Small intestine (tissue), 7 donors: ENCODE data around the gene SLC27A1. TPM values are rescaled to one million over a fixed set of nuclear protein-coding genes. Genes with fewer than 3 reads are reported as not detected.

Source experiments
- DNase-seq, 2 donors: peaks; one replicate each; pipeline versions ENCODE4 v3.0.0 to v3.0.0-alpha.2; 2013
- FAIRE-seq: peaks from 2 replicates; lab custom pipeline; 2012; peaks lifted over from hg19 to GRCh38; lab: Jason Lieb, UNC
- H3K27ac ChIP-seq, 3 donors: one replicate each; pipeline ENCODE4 v1.5.1; 2013; ENCODE audit warnings: low read length in 2 of 3, mild to moderate bottlenecking in 2 of 3, control low read depth in 1 of 3, inconsistent platforms in 1 of 3, low read depth in 1 of 3, moderate library complexity in 1 of 3
- H3K27me3 ChIP-seq, 3 donors: one replicate each; pipeline ENCODE4 v1.6.1; 2013; ENCODE audit warnings: low read length in 3 of 3, inconsistent platforms in 1 of 3; ENCODE audit not compliant: control insufficient read depth in 3 of 3, insufficient read depth in 3 of 3
- H3K36me3 ChIP-seq, 3 donors: one replicate each; pipeline ENCODE4 v1.6.1; 2013; ENCODE audit warnings: low read length in 3 of 3, inconsistent platforms in 1 of 3, low read depth in 1 of 3, mild to moderate bottlenecking in 1 of 3, moderate library complexity in 1 of 3; ENCODE audit not compliant: control insufficient read depth in 3 of 3, insufficient read depth in 2 of 3
- H3K4me1 ChIP-seq, 3 donors: one replicate each; pipeline ENCODE4 v1.6.1; 2013; ENCODE audit warnings: low read length in 2 of 3, inconsistent platforms in 1 of 3, low read depth in 1 of 3, mild to moderate bottlenecking in 1 of 3, moderate library complexity in 1 of 3; ENCODE audit not compliant: control insufficient read depth in 3 of 3, insufficient read depth in 2 of 3
- H3K4me3 ChIP-seq, 3 donors: one replicate each; pipeline ENCODE4 v1.5.1; 2013; ENCODE audit warnings: low read length in 3 of 3, control low read depth in 1 of 3, inconsistent platforms in 1 of 3, low read depth in 1 of 3, mild to moderate bottlenecking in 1 of 3, moderate library complexity in 1 of 3
- H3K9me3 ChIP-seq, 2 donors: one replicate each; pipeline ENCODE4 v1.6.1; 2013; ENCODE audit warnings: low read depth in 1 of 2, low read length in 1 of 2; ENCODE audit not compliant: control insufficient read depth in 2 of 2, insufficient read depth in 1 of 2
- WGBS, 3 donors: extraction: QIAGEN DNeasy Blood & Tissue Kit; methylation state at CpG; one replicate each; pipeline ENCODE4 v1.1.7; 2013; 5-methylcytosine and 5-hydroxymethylcytosine counted together
- polyA plus RNA-seq, 4 donors: library from polyadenylated mRNA; stranded (reverse) in 3 of 4; unstranded in 1 of 4; fragments of 200-250 nt in 3 of 4; fragments of 120-200 nt in 1 of 4; gene quantifications; one replicate each; pipeline versions ENCODE4 v1.2.1 to v1.2.3, GENCODE V29; 2013
- donor health status: healthy with polysubstance abuse.
- donor health status: control.
- donor health status: control.
- donor health status: Bipolar disorder and iron deficiency.
- donor health status: healthy.

SLC27A1 gene
- polyA plus RNA-seq, 4 donors, result 0.22 to 5.5 (median 3.1) TPM

DNA sequence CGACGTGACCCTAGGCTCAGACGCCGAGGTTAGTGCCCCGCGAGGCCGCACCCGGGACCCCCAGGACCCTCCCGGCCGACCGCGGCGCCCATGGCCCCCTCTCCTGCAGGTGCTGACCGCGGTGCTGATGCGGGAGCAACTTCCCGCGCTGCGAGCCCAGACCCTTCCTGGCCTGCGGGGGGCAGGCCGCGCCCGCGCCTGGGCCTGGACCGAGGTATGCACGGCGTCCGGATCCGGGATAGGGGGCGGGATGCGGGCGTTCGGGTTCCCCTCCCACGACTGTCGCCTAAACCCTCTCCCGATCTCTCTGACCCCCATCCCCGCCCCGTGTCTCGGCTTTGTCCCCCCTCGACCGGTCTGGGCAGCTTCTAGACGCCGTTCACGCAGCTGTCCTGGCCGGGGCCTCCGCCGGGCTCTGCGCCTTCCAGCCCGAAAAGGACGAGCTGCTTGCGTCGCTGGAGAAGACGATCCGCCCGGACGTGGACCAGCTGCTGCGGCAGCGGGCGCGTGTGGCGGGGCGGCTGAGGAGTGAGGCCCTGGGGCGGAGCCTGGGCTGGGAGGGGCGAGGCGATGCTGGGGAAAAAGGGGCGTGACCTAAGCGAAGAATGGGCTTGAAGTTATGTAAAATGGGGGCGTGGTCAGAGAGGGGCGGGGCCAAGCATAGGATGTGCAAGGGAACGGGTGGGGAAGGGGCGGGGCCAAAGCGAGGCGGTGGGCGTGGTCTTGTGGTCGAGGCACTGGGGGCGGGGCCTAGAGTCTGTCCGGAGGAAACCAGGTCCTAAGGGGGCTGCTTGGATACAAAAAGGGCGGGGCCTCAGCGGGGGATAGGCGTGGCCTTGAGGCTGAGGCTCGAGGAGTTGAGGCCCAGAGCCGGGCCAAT, 69.2 kb downstream of the SLC27A1 start:
- Histone ChIP-seq H3K36me3 (no peaks in the 10 kb centered on the region), H3K9me3 (peaks cover 0 to 9% of the 10 kb centered on the region in 2 donors), H3K27me3 (peaks cover 0 to 21% (median 3%) of the 10 kb centered on the region in 3 donors), H3K4me1 (peaks cover 2 to 8% (median 3%) of the 10 kb centered on the region in 3 donors), H3K27ac (peak overlapping the region in 1 of 3 donors; percentile 62), H3K4me3 (peak overlapping the region; percentile 16 to 35 (median 35))
- FAIRE-seq, result no peak
- peak; percentile 73 to 84 for DNase-seq
- 1 to 5% (median 1%) methylated on average over 61 to 82 of the region's 82 CpGs for WGBS, 3 donors

GRCh38 chr19:17540174-17540573, 69.8 kb downstream of the SLC27A1 start:
- Histone ChIP-seq H3K27ac (no peak overlapping the region), H3K4me3 (no peak overlapping the region), H3K36me3 (no peaks in the 10 kb centered on the region), H3K4me1 (peaks cover 2 to 8% (median 3%) of the 10 kb centered on the region in 3 donors), H3K27me3 (peaks cover 0 to 21% (median 3%) of the 10 kb centered on the region in 3 donors), H3K9me3 (peaks cover 0 to 9% of the 10 kb centered on the region in 2 donors)
- DNase-seq, result no peak
- no peak for FAIRE-seq
- WGBS, 3 donors, result 74 to 85% (median 81%) methylated on average over 29 to 30 of the region's 30 CpGs

- H3K27me3 ChIP-seq, result peaks cover 0 to 21% (median 3%) of the 10 kb centered on the region in 3 donors
- H3K36me3 ChIP-seq, result no peaks in the 10 kb centered on the region
- no peak overlapping the region for H3K4me3 ChIP-seq
- 82 to 89% (median 89%) methylated on average over 4 of the region's 4 CpGs for WGBS, 3 donors
- peaks cover 2 to 8% (median 3%) of the 10 kb centered on the region in 3 donors for H3K4me1 ChIP-seq
- H3K9me3 ChIP-seq, result peaks cover 0 to 9% of the 10 kb centered on the region in 2 donors
- no peak for FAIRE-seq
- no peak overlapping the region for H3K27ac ChIP-seq
- DNase-seq, result no peak
Observed at GRCh38 chr19:17541184-17541759, 70.9 kb downstream of the SLC27A1 start.

GRCh38 chr19:17542042-17542441, 71.7 kb downstream of the SLC27A1 start:
- Histone ChIP-seq H3K36me3 (no peaks in the 10 kb centered on the region), H3K27me3 (peaks cover 0 to 20% (median 1%) of the 10 kb centered on the region in 3 donors), H3K4me3 (no peak overlapping the region), H3K9me3 (peaks cover 0 to 9% of the 10 kb centered on the region in 2 donors), H3K27ac (no peak overlapping the region), H3K4me1 (peaks cover 2 to 8% (median 3%) of the 10 kb centered on the region in 3 donors)
- DNase-seq, result no peak
- WGBS, 3 donors, result 71 to 79% (median 73%) methylated on average over 15 of the region's 15 CpGs
- FAIRE-seq, result no peak

DNA sequence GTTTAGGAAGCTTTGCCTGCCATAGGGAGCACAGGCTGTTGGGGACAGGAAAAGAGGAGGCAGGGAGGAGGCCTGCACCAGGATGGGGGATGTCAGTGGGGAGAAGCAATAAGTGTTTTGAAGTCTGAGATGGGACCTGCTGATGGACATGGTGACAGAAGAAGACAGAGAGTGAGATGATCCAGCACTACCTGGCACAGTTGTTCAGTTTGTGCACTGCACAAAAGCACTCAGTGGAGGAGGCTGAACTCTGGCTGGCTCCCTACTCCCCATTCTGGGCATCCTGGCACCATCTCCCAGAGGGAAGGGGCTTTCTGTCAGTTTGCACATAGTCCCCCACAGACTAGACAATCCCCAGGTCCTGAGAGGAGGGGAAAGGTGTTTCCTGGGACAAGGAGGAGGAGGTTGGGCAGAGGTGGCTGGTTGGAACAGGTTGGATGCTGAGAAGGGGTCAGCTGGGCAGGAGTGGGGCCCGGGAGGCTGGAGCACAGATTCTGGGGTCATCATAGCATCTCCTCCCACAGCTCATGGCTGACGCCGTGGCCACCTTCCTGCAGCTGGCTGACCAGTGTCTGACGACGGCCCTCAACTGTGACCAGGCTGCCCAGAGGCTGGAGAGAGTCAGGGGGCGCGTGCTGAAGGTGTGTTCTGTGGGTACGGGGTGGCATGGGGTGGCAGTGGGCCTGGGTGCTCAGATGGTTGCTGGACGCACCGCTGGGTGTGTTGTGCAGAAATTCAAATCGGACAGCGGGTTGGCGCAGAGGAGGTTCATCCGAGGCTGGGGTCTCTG, 72.7 kb downstream of the SLC27A1 start:
- Histone ChIP-seq H3K27me3 (peaks cover 0 to 11% (median 0%) of the 10 kb centered on the region in 3 donors), H3K36me3 (no peaks in the 10 kb centered on the region), H3K4me1 (peaks cover 2 to 8% (median 3%) of the 10 kb centered on the region in 3 donors), H3K27ac (no peak overlapping the region), H3K4me3 (no peak overlapping the region), H3K9me3 (peaks cover 0 to 9% of the 10 kb centered on the region in 2 donors)
- FAIRE-seq, result no peak
- DNase-seq, result no peak
- WGBS, 3 donors, result 77 to 84% (median 84%) methylated on average over 14 of the region's 14 CpGs

DNA sequence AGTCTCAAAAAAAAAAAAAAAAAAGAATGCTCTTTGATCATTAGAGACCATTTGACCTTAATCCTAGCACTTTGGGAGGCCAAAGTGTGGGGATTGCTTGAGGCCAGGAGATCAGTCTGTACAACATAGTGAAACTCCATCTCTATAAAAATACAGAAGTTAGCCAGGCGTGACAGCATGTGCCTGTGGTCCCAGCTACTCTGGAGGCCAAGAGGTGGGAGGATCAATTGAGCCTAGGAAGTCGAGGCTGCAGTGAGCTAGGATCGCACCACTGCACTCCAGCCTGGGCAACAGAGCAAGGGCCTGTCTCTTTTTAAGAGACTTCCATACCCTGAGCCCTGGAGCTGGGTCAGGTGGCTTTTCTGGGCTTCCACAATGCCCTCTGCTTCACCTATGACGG, 73.7 kb downstream of the SLC27A1 start:
- no peak overlapping the region for H3K27ac ChIP-seq
- WGBS, 3 donors, result 64 to 84% (median 79%) methylated on average over 4 of the region's 4 CpGs
- FAIRE-seq, result no peak

DNA sequence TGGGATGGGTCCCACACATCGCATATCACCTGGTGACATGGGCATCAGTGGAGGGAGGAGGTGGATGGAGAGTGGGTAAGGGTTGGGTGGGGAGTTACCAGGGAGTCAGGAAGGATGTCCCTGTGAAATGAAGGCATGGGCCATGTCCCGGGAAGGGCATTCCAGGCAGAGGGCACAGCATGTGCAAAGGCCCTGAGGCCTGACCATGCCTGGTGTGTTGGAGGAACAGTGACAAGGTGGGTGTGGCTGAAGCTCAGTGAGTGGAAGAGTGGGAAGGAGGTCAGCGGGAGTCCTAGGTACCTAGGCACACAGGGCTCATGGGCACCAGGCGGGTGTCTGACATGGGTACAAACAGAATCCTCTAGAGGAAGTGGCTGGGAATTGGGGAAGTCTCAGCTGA, 74.1 kb downstream of the SLC27A1 start:
- FAIRE-seq (no peak), DNase-seq (no peak)
- Histone ChIP-seq H3K36me3 (no peaks in the 10 kb centered on the region), H3K27ac (no peak overlapping the region), H3K9me3 (peaks cover 0 to 9% of the 10 kb centered on the region in 2 donors), H3K4me1 (peaks cover 0 to under 1% (median 0%) of the 10 kb centered on the region in 3 donors), H3K4me3 (no peak overlapping the region), H3K27me3 (peaks cover 0 to under 1% (median 0%) of the 10 kb centered on the region in 3 donors)
- 82 to 96% (median 91%) methylated on average over 4 of the region's 4 CpGs for WGBS, 3 donors

More for the DNA sequence above, 73.7 kb downstream of the SLC27A1 start:
- H3K9me3 ChIP-seq, result peaks cover 0 to 9% of the 10 kb centered on the region in 2 donors
- peaks cover under 1 to 4% (median under 1%) of the 10 kb centered on the region in 3 donors for H3K4me1 ChIP-seq
- peaks cover 0 to 4% (median 0%) of the 10 kb centered on the region in 3 donors for H3K27me3 ChIP-seq
- H3K36me3 ChIP-seq, result no peaks in the 10 kb centered on the region
- H3K4me3 ChIP-seq, result no peak overlapping the region
- no peak for DNase-seq

- H3K36me3 ChIP-seq, result no peaks in the 10 kb centered on the region
- FAIRE-seq (no peak), DNase-seq (no peak)
- no peak overlapping the region for H3K4me3 ChIP-seq
- H3K9me3 ChIP-seq, result no peaks in the 10 kb centered on the region
- H3K4me1 ChIP-seq, result no peaks in the 10 kb centered on the region
- H3K27ac ChIP-seq, result no peak overlapping the region
- 66 to 77% (median 72%) methylated on average over 6 of the region's 6 CpGs for WGBS, 3 donors
- no peaks in the 10 kb centered on the region for H3K27me3 ChIP-seq
Observed at GRCh38 chr19:17548145-17548544, 77.8 kb downstream of the SLC27A1 start.
